Measurements from ENCODE around the gene SLC6A20. TPM values are rescaled to one million over a fixed set of nuclear protein-coding genes. Genes with fewer than 3 reads are reported as not detected.

The SLC6A20 gene
- total RNA-seq (not detected), polyA plus RNA-seq (not detected), total RNA-seq (not detected)

- POLR2A ChIA-PET: no interaction called here
- no peaks in the 10 kb centered on the region for H3K9me3 ChIP-seq (ENCODE audit: control insufficient read depth in 2 of 3, low read length in 3 of 3)
- H3K27ac Mint-ChIP-seq: no peak within 1 kb of the TSS
- intact Hi-C loops (cut with micrococcal nuclease): no loop called here
- H3K4me1 Mint-ChIP-seq: peaks cover 4 to 21% (median 9%) of the 10 kb centered on the region in 7 donors
- H3K36me3 ChIP-seq (ENCODE audit: control insufficient read depth in 2 of 3, insufficient read depth in 3 of 3, low read length in 3 of 3): no peaks in the 10 kb centered on the region
- H3K27me3 Mint-ChIP-seq: peaks cover 51 to 81% (median 52%) of the 10 kb centered on the region in 5 donors
- no peaks in the 10 kb centered on the region for H3K36me3 Mint-ChIP-seq
- peaks cover 0 to 5% of the 10 kb centered on the region in 2 donors for H3K4me1 ChIP-seq (ENCODE audit: control insufficient read depth in 2 of 2, insufficient read depth in 2 of 2, low read length in 2 of 2)
- H3K27ac ChIP-seq (ENCODE audit: low read depth, low read length): no peak within 1 kb of the TSS
- ATAC-seq: peak; percentile 38
- H3K4me3 Mint-ChIP-seq: peak within 1 kb of the TSS; percentile 60 to 87 (median 76)
- peaks cover 5 to 12% of the 10 kb centered on the region in 2 donors for H3K27me3 ChIP-seq (ENCODE audit: control insufficient read depth in 2 of 2, insufficient read depth in 2 of 2, low read length in 2 of 2)
- peak in 3 of 9 donors; percentile 16 to 21 (median 21) for DNase-seq
- H3K4me3 ChIP-seq (ENCODE audit: low read length): peak within 1 kb of the TSS; percentile 55
- CTCF ChIA-PET: no interaction called here
- H3K9me3 Mint-ChIP-seq: no peaks in the 10 kb centered on the region
Measured at GRCh38 chr3:45795882-45796765, at the start of gene SLC6A20. Gene SLC6A20 (minus strand): TSS chr3:45796536. CDS start chr3:45796419, 117 bp downstream.

GRCh38 chr3:45844616-45845015, 48.3 kb upstream of the SLC6A20 start:
- ATAC-seq: no peak
- Histone ChIP-seq H3K4me3 (ENCODE audit: low read length) (no peak overlapping the region), H3K36me3 (ENCODE audit: control insufficient read depth in 2 of 3, insufficient read depth in 3 of 3, low read length in 3 of 3) (no peaks in the 10 kb centered on the region), H3K27me3 (ENCODE audit: control insufficient read depth in 2 of 2, insufficient read depth in 2 of 2, low read length in 2 of 2) (no peaks in the 10 kb centered on the region), H3K27ac (ENCODE audit: low read depth, low read length) (no peak overlapping the region), H3K4me1 (ENCODE audit: control insufficient read depth in 2 of 2, insufficient read depth in 2 of 2, low read length in 2 of 2) (peaks cover 8 to 13% of the 10 kb centered on the region in 2 donors), H3K9me3 (ENCODE audit: control insufficient read depth in 2 of 3, low read length in 3 of 3) (no peaks in the 10 kb centered on the region)
- POLR2A ChIA-PET: no interaction called here
- peaks cover 0 to 8% (median 0%) of the 10 kb centered on the region in 11 donors for H3K9me3 Mint-ChIP-seq
- CTCF ChIA-PET: no interaction called here
- H3K27me3 Mint-ChIP-seq: peaks cover 0 to 67% (median 0%) of the 10 kb centered on the region in 5 donors
- intact Hi-C loops (cut with micrococcal nuclease): loop anchor here (5.0 to 10.0 kb wide), 5 partner anchors 73 to 982 kb away; partner anchors contain the start of genes FYCO1 (in 2 of the 2), LIMD1 (in 1 of the 2) and TMEM42 (in 1 of the 2)
- H3K4me1 Mint-ChIP-seq: peaks cover 6 to 29% (median 22%) of the 10 kb centered on the region in 7 donors
- H3K27ac Mint-ChIP-seq: no peak overlapping the region
- no peak for DNase-seq
- H3K4me3 Mint-ChIP-seq: no peak overlapping the region
- H3K36me3 Mint-ChIP-seq: no peaks in the 10 kb centered on the region

- H3K27me3 Mint-ChIP-seq: peaks cover 0 to 68% (median 0%) of the 10 kb centered on the region in 5 donors
Measured at GRCh38 chr3:45842851-45843625, 46.7 kb upstream of the SLC6A20 start.

GRCh38 chr3:45841757-45842491, 45.6 kb upstream of the SLC6A20 start, which contains the start of gene LZTFL1:
Gene LZTFL1 (minus strand): TSS chr3:45842119. CDS start chr3:45841991, 128 bp downstream.
- Histone ChIP-seq H3K27me3 (ENCODE audit: control insufficient read depth in 2 of 2, insufficient read depth in 2 of 2, low read length in 2 of 2) (no peaks in the 10 kb centered on the region), H3K4me3 (ENCODE audit: low read length) (peak within 1 kb of the TSS; percentile 77), H3K4me1 (ENCODE audit: control insufficient read depth in 2 of 2, insufficient read depth in 2 of 2, low read length in 2 of 2) (peaks cover 8 to 13% of the 10 kb centered on the region in 2 donors), H3K36me3 (ENCODE audit: control insufficient read depth in 2 of 3, insufficient read depth in 3 of 3, low read length in 3 of 3) (no peaks in the 10 kb centered on the region), H3K9me3 (ENCODE audit: control insufficient read depth in 2 of 3, low read length in 3 of 3) (no peaks in the 10 kb centered on the region), H3K27ac (ENCODE audit: low read depth, low read length) (peak within 1 kb of the TSS; percentile 88)
- H3K27me3 Mint-ChIP-seq: peaks cover 0 to 65% (median 0%) of the 10 kb centered on the region in 5 donors
- ChIA-PET POLR2A (interaction anchor here (0.6 to 0.9 kb wide), 3 partner anchors 9 to 534 kb away, joined by 3 to 4 read pairs (median 3); no protein-coding TSS in a partner anchor), CTCF (interaction anchor here (0.7 to 0.9 kb wide), 3 partner anchors 10 to 1625 kb away, joined by 3 to 5 read pairs (median 5); no protein-coding TSS in a partner anchor)
- intact Hi-C loops (cut with micrococcal nuclease): loop anchor here (1.0 to 10.0 kb wide), 10 partner anchors 23 to 980 kb away; partner anchors contain the start of genes FYCO1 (in 2 of the 2), SACM1L (in 2 of the 2), LIMD1 (in 1 of the 2) and TMEM42 (in 1 of the 2)
- ATAC-seq: peak; percentile 94
- peak within 1 kb of the TSS; percentile 90 to 97 (median 94) for H3K4me3 Mint-ChIP-seq
- peaks cover 0 to 7% (median 0%) of the 10 kb centered on the region in 11 donors for H3K9me3 Mint-ChIP-seq
- DNase-seq: peak; percentile 62 to 94 (median 91)
- peak within 1 kb of the TSS; percentile 86 to 98 (median 94) for H3K27ac Mint-ChIP-seq
- H3K4me1 Mint-ChIP-seq: peaks cover 6 to 41% (median 25%) of the 10 kb centered on the region in 7 donors
- H3K36me3 Mint-ChIP-seq: peaks cover 0 to 13% (median 7%) of the 10 kb centered on the region in 5 donors

More at GRCh38 chr3:45842851-45843625, 46.7 kb upstream of the SLC6A20 start:
- peak overlapping the region in 8 of 10 donors; percentile 90 to 97 (median 96) for H3K4me3 Mint-ChIP-seq
- ATAC-seq (no peak), DNase-seq (no peak)
- H3K27me3 ChIP-seq (ENCODE audit: control insufficient read depth in 2 of 2, insufficient read depth in 2 of 2, low read length in 2 of 2): no peaks in the 10 kb centered on the region
- CTCF ChIA-PET: interaction anchor here (1.2 kb wide), 1 partner anchor 96 kb away, joined by 3 read pairs; no protein-coding TSS in a partner anchor
- peaks cover 0 to 6% (median 0%) of the 10 kb centered on the region in 5 donors for H3K36me3 Mint-ChIP-seq
- no peaks in the 10 kb centered on the region for H3K9me3 ChIP-seq (ENCODE audit: control insufficient read depth in 2 of 3, low read length in 3 of 3)
- H3K27ac Mint-ChIP-seq: peak overlapping the region in 6 of 9 donors; percentile 90 to 98 (median 94)
- H3K4me1 Mint-ChIP-seq: peaks cover 6 to 40% (median 25%) of the 10 kb centered on the region in 7 donors
- H3K36me3 ChIP-seq (ENCODE audit: control insufficient read depth in 2 of 3, insufficient read depth in 3 of 3, low read length in 3 of 3): no peaks in the 10 kb centered on the region
- intact Hi-C loops (cut with micrococcal nuclease): loop anchor here (1.0 to 10.0 kb wide), 10 partner anchors 22 to 981 kb away; partner anchors contain the start of genes FYCO1 (in 2 of the 2), SACM1L (in 2 of the 2), LIMD1 (in 1 of the 2) and TMEM42 (in 1 of the 2)
- peaks cover 0 to 8% (median 0%) of the 10 kb centered on the region in 11 donors for H3K9me3 Mint-ChIP-seq
- no peak overlapping the region for H3K4me3 ChIP-seq (ENCODE audit: low read length)
- H3K4me1 ChIP-seq (ENCODE audit: control insufficient read depth in 2 of 2, insufficient read depth in 2 of 2, low read length in 2 of 2): peaks cover 8 to 13% of the 10 kb centered on the region in 2 donors
- H3K27ac ChIP-seq (ENCODE audit: low read depth, low read length): no peak overlapping the region
- POLR2A ChIA-PET: interaction anchor here (0.6 to 0.8 kb wide), 2 partner anchors 46 kb away, joined by 3 read pairs; no protein-coding TSS in a partner anchor

- peak overlapping the region; percentile 88 for H3K27ac ChIP-seq (ENCODE audit: low read depth, low read length)
- DNase-seq: peak in 6 of 9 donors; percentile 31 to 49 (median 43)
- ChIA-PET POLR2A (interaction anchor here (0.6 to 0.9 kb wide), 2 partner anchors 29 to 535 kb away, joined by 3 to 4 read pairs; no protein-coding TSS in a partner anchor), CTCF (interaction anchor here (0.7 kb wide), 1 partner anchor 87 kb away, joined by 3 read pairs; no protein-coding TSS in a partner anchor)
- Mint-ChIP-seq H3K36me3 (peaks cover 0 to 19% (median 11%) of the 10 kb centered on the region in 5 donors), H3K4me1 (peaks cover 6 to 41% (median 25%) of the 10 kb centered on the region in 7 donors), H3K27ac (peak overlapping the region; percentile 86 to 98 (median 94)), H3K9me3 (peaks cover 0 to 5% (median 0%) of the 10 kb centered on the region in 11 donors), H3K4me3 (peak overlapping the region; percentile 90 to 97 (median 94)), H3K27me3 (peaks cover 0 to 65% (median 0%) of the 10 kb centered on the region in 5 donors)
- no peaks in the 10 kb centered on the region for H3K36me3 ChIP-seq (ENCODE audit: control insufficient read depth in 2 of 3, insufficient read depth in 3 of 3, low read length in 3 of 3)
- peaks cover 8 to 13% of the 10 kb centered on the region in 2 donors for H3K4me1 ChIP-seq (ENCODE audit: control insufficient read depth in 2 of 2, insufficient read depth in 2 of 2, low read length in 2 of 2)
- H3K9me3 ChIP-seq (ENCODE audit: control insufficient read depth in 2 of 3, low read length in 3 of 3): no peaks in the 10 kb centered on the region
- peak overlapping the region; percentile 77 for H3K4me3 ChIP-seq (ENCODE audit: low read length)
- intact Hi-C loops (cut with micrococcal nuclease): loop anchor here (5.0 to 10.0 kb wide), 5 partner anchors 76 to 979 kb away; partner anchors contain the start of genes FYCO1 (in 2 of the 2), LIMD1 (in 1 of the 2) and TMEM42 (in 1 of the 2)
- no peaks in the 10 kb centered on the region for H3K27me3 ChIP-seq (ENCODE audit: control insufficient read depth in 2 of 2, insufficient read depth in 2 of 2, low read length in 2 of 2)
- peak; percentile 65 for ATAC-seq
Measured at GRCh38 chr3:45841420-45841756, 45.1 kb upstream of the SLC6A20 start.
